Stomach (tissue), 4 donors: ENCODE data around the gene UBAP2.

Experiments
- CTCF ChIP-seq, 7 experiments: fragments of 450-650 bp in 4 of 7; fragments of 200-600 bp in 3 of 7; sonication (generic) in 3 of 7; IDR thresholded peaks; one replicate each; pipeline ENCODE4 v1.5.1; 2016 to 2019; ENCODE audit warnings: antibody characterized with exemption in 7 of 7, control low read depth in 2 of 7, mild to moderate bottlenecking in 1 of 7
- EP300 ChIP-seq: sonication (generic); formaldehyde crosslinking; IDR thresholded peaks from one replicate; pipeline ENCODE4 v1.6.1; 2017; ENCODE audit warnings: antibody characterized with exemption
- POLR2A ChIP-seq, 4 donors: fragments of 450-650 bp; IDR thresholded peaks; one replicate each; pipeline ENCODE4 v1.6.1; 2016; ENCODE audit warnings: antibody characterized with exemption in 4 of 4, control low read depth in 2 of 4, mild to moderate bottlenecking in 1 of 4, moderate library complexity in 1 of 4
- POLR2AphosphoS5 ChIP-seq, 3 donors: sonication (generic); formaldehyde crosslinking; IDR thresholded peaks; one replicate each; pipeline ENCODE4 v1.6.1; 2016; ENCODE audit warnings: antibody characterized with exemption in 3 of 3

- TF ChIP-seq CTCF (IDR thresholded peaks at IDR 0.05) (no peak), EP300 (no peak), POLR2A (IDR thresholded peaks at IDR 0.05) (no peak), POLR2AphosphoS5 (IDR thresholded peaks at IDR 0.05) (no peak)
Observed at GRCh38 chr9:33950371-33950770, 98.3 kb downstream of the UBAP2 start.
